A673 (cell line): Measurements from ENCODE around the gene HNRNPDL.

Experiments
- EZH2 ChIP-seq: fragments of 200-600 bp; sonication (generic); IDR thresholded peaks from 2 replicates; pipeline ENCODE4 v1.6.1; 2017; ENCODE audit warnings: borderline replicate concordance, low read depth, mild to moderate bottlenecking, mixed read lengths, antibody characterized with exemption, low read length; ENCODE audit not compliant: poor library complexity, severe bottlenecking
- TF ChIP-seq, protein P1 (sequence below): fragments of 300-800, 200-600 bp; sonication (generic); conservative IDR thresholded peaks from 2 replicates; pipeline ENCODE4 v1.5.1; 2017; ENCODE audit warnings: low read depth, mild to moderate bottlenecking, antibody characterized with exemption, low read length, moderate library complexity, mixed read lengths

DNA sequence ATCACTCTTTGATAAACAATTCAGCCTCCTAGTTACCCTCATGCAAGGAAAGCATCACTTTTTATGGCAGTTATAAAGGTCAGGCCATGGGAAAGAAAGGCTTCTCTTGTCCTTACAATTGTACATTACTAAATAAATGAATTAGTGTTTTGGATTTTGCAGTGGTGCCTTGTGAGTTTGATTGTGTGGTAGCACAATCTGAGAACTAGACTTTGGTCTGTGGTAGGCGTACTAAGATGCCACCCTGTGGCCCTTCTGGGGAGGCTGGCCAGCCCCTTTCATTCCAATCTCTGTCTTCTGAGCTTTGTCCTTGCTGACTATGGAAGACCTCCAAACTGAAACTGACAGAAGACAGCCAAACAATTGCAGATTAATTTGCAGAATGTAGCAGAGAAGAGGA is 41.9 kb downstream of the HNRNPDL start:
- TF ChIP-seq, protein P1, sequence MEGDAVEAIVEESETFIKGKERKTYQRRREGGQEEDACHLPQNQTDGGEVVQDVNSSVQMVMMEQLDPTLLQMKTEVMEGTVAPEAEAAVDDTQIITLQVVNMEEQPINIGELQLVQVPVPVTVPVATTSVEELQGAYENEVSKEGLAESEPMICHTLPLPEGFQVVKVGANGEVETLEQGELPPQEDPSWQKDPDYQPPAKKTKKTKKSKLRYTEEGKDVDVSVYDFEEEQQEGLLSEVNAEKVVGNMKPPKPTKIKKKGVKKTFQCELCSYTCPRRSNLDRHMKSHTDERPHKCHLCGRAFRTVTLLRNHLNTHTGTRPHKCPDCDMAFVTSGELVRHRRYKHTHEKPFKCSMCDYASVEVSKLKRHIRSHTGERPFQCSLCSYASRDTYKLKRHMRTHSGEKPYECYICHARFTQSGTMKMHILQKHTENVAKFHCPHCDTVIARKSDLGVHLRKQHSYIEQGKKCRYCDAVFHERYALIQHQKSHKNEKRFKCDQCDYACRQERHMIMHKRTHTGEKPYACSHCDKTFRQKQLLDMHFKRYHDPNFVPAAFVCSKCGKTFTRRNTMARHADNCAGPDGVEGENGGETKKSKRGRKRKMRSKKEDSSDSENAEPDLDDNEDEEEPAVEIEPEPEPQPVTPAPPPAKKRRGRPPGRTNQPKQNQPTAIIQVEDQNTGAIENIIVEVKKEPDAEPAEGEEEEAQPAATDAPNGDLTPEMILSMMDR = no peak
- no peak for TF ChIP-seq EZH2
